HepG2 (cell line): ENCODE data around the gene STRN3. TPM values are rescaled to one million over a fixed set of nuclear protein-coding genes. Genes with fewer than 3 reads are reported as not detected.

Source experiments
- ATAC-seq: fragments of 200-7000 bp; cut with Tn5 transposase; 3 replicates; pipeline ENCODE4 v1.9.1; 2020; ENCODE audit warnings: mild to moderate bottlenecking, moderate library complexity
- BruUV-seq: library from RNA; stranded (reverse); fragments of 400-500 nt; replicated peaks from 2 replicates; lab custom pipeline; 2021; lab: Mats Ljungman, UMichigan
- CTCF ChIA-PET: fragments of 300-600 bp; formaldehyde crosslinking; extraction: SDS; loops from one replicate; lab custom pipeline; 2021; ENCODE audit warnings: low total read pairs, inconsistent platforms, low intra/inter-chr PET ratio; lab: Yijun Ruan, JAX
- POLR2A ChIA-PET: fragments of 350-600 bp; sonication (Branson Sonifier 250); formaldehyde crosslinking; loops from one replicate; lab custom pipeline; 2020; ENCODE audit warnings: antibody characterized with exemption, inconsistent platforms; lab: Yijun Ruan, JAX
- DNase-seq: peaks from one replicate; pipeline ENCODE4 v3.0.0-alpha.2; 2015; ENCODE audit warnings: low spot score
- FAIRE-seq: peaks from 3 replicates; lab custom pipeline; 2011; peaks lifted over from hg19 to GRCh38; lab: Jason Lieb, UNC
- H2AFZ ChIP-seq: one replicate; pipeline ENCODE4 v1.6.1; 2011; ENCODE audit warnings: low read length, inconsistent platforms
- H3K27ac ChIP-seq: fragments of 300-600 bp; 3 replicates; pipeline ENCODE4 v1.8.0; 2011; ENCODE audit warnings: mixed run types, mild to moderate bottlenecking, mixed read lengths, low read length, inconsistent platforms; ENCODE audit not compliant: insufficient read depth; ENCODE audit errors: extremely low read length
- H3K27me3 ChIP-seq, 2 experiments: fragments of 200-600 bp in 1 of 2; 2 replicates in 1 of 2; 3 replicates in 1 of 2; pipeline versions ENCODE4 v1.6.0 to v1.8.0; 2011; ENCODE audit warnings: low read length in 2 of 2, mild to moderate bottlenecking in 2 of 2, moderate library complexity in 2 of 2, inconsistent platforms in 1 of 2; ENCODE audit not compliant: insufficient read depth in 2 of 2, control insufficient read depth in 1 of 2
- H3K36me3 ChIP-seq, 2 experiments: fragments of 200-600 bp in 1 of 2; replicated peaks in 1 of 2; 2 replicates in 1 of 2; 3 replicates in 1 of 2; pipeline versions ENCODE4 v1.5.1 to v1.8.0; 2011; ENCODE audit warnings: low read length in 2 of 2, inconsistent platforms in 1 of 2; ENCODE audit not compliant: insufficient read depth in 2 of 2, control insufficient read depth in 1 of 2
- H3K4me1 ChIP-seq: 2 replicates; pipeline ENCODE4 v1.5.1; 2012; ENCODE audit warnings: low read length, inconsistent platforms; ENCODE audit not compliant: insufficient read depth
- H3K4me2 ChIP-seq: 2 replicates; pipeline ENCODE4 v1.6.0; 2011; ENCODE audit warnings: low read depth, low read length, inconsistent platforms
- H3K4me3 ChIP-seq, 3 experiments: fragments of 200-600 bp in 1 of 3; sonication (generic), shearing (Covaris generic) in 1 of 3; replicated peaks in 1 of 3; 2 replicates each; pipeline ENCODE4 v1.5.1; 2011 to 2016; ENCODE audit warnings: low read length in 3 of 3, inconsistent platforms in 2 of 3, low read depth in 2 of 3, mild to moderate bottlenecking in 2 of 3, control low read depth in 1 of 3, mixed read lengths in 1 of 3; ENCODE audit not compliant: insufficient read depth in 1 of 3
- H3K79me2 ChIP-seq: one replicate; pipeline ENCODE4 v1.6.1; 2011; ENCODE audit warnings: low read length, inconsistent platforms; ENCODE audit not compliant: insufficient read depth
- H3K9ac ChIP-seq: 2 replicates; pipeline ENCODE4 v1.6.0; 2011; ENCODE audit warnings: mild to moderate bottlenecking, low read depth, low read length, inconsistent platforms; ENCODE audit not compliant: insufficient read depth
- H3K9me3 ChIP-seq: 2 replicates; pipeline ENCODE4 v1.5.1; 2012; ENCODE audit warnings: mild to moderate bottlenecking, low read length
- H4K20me1 ChIP-seq: 2 replicates; pipeline ENCODE4 v1.6.0; 2011; ENCODE audit warnings: inconsistent platforms, mild to moderate bottlenecking, low read length, moderate library complexity; ENCODE audit not compliant: insufficient read depth
- KLF16 ChIP-seq, 2 experiments: sonication (generic) in 1 of 2; formaldehyde crosslinking in 1 of 2; IDR thresholded peaks; 2 replicates each; pipeline versions ENCODE4 v1.6.1 to v1.8.0; 2016 to 2023; ENCODE audit warnings: missing genetic modification reagents in 2 of 2, missing compliant biosample characterization in 1 of 2
- MAFK ChIP-seq, 2 experiments: IDR thresholded peaks in 1 of 2; conservative IDR thresholded peaks in 1 of 2; 2 replicates each; pipeline ENCODE4 v1.6.1; 2011; ENCODE audit warnings: improper control_type of control experiment in 2 of 2, low read length in 2 of 2
- MEIS2 ChIP-seq: sonication (generic); formaldehyde crosslinking; IDR thresholded peaks from 2 replicates; pipeline ENCODE4 v1.9.0; 2021; ENCODE audit warnings: mild to moderate bottlenecking, missing genetic modification reagents
- ZNF660 ChIP-seq: sonication (generic); formaldehyde crosslinking; IDR thresholded peaks from 2 replicates; pipeline ENCODE4 v1.5.1; 2020; ENCODE audit warnings: mild to moderate bottlenecking, low read depth, missing genetic modification reagents, borderline replicate concordance
- WGBS: methylation state at CpG from one replicate; pipeline ENCODE4 v1.1.6; 2017; ENCODE audit warnings: low lambda C conversion rate; 5-methylcytosine and 5-hydroxymethylcytosine counted together
- in situ Hi-C: cut with HindIII; loops from 2 replicates; pipeline ENCODE4 v1.10.0; 2017; ENCODE audit warnings: low pct_unique_long_range_greater_than_20kb; ENCODE audit not compliant: extremely low pct_ligation_motif_present
- intact Hi-C: fragments of 100-400 bp; cut with micrococcal nuclease; formaldehyde crosslinking; loops from one replicate; pipeline ENCODE4 v1.10.0; 2022; ENCODE audit not compliant: unreplicated experiment
- polyA plus RNA-seq, 8 experiments: library from polyadenylated mRNA; depleted of rRNA in 3 of 8; stranded (reverse) in 7 of 8; unstranded in 1 of 8; fragments of >200 nt; fragmentation: Illumina TruSeq in 4 of 8; extraction: Trizol in 4 of 8; gene quantifications; 2 replicates each; pipeline versions ENCODE4 v1.2.1 to v1.2.3, GENCODE V29; 2011 to 2016; ENCODE audit warnings: low read depth in 4 of 8, missing spikeins in 1 of 8, mixed read lengths in 1 of 8; ENCODE audit not compliant: insufficient read depth in 1 of 8
- total RNA-seq, 5 experiments: library from RNA; depleted of rRNA; stranded (reverse); fragments of >200 nt; fragmentation: Illumina TruSeq; extraction: Trizol; gene quantifications; 2 replicates each; pipeline ENCODE4 v1.2.3, GENCODE V29; 2016; ENCODE audit warnings: low read depth in 1 of 5
- TF ChIP-seq, protein P1 (sequence below): fragments of 450-650 bp; IDR thresholded peaks from 2 replicates; pipeline ENCODE4 v1.6.1; 2017; ENCODE audit warnings: mild to moderate bottlenecking
- TF ChIP-seq, protein P2 (sequence below): sonication (generic); formaldehyde crosslinking; IDR thresholded peaks from 2 replicates; pipeline ENCODE4 v1.8.0; 2022; ENCODE audit warnings: mild to moderate bottlenecking, missing genetic modification reagents, moderate library complexity
- TF ChIP-seq, protein P3 (sequence below): sonication (generic); formaldehyde crosslinking; IDR thresholded peaks from 2 replicates; pipeline ENCODE4 v1.4.0; 2020; ENCODE audit warnings: missing genetic modification reagents, borderline replicate concordance

STRN3 gene
- total and polyA plus RNA-seq, 2 of the 13 experiments (the other 11 are each of a cell fraction or from before 2014, with no cell fraction given), result 49.4 to 123 TPM

DNA sequence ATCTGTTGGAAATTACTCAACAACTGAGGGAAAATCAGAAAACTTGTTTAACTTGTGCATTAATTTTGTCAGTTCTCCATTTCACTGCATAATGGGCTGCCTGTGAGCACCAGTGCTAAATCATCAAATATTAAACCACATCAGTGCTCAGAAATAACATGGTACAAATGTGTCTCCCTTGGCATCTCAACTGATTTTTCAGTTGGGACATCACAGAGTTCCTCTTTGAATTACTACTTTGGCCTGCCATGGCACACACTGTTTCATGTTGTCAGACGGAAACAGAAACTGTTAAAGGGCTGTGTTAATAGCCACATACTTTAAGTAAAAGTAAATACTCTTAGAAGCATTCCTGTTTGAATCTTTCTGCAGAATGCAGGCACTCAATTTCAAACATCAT is 42.1 kb upstream of the STRN3 start:
- ATAC-seq, result peak; percentile 46
- Histone ChIP-seq H3K9me3 (no peaks in the 10 kb centered on the region), H3K4me3 (no peak overlapping the region), H3K4me1 (no peaks in the 10 kb centered on the region), H3K27me3 (no peaks in the 10 kb centered on the region), H3K36me3 (0 out of 5 replicates have a peak, but pooled peaks cover 1 to 6% of the 10 kb centered on the region in 2 experiments), H3K4me2 (no peak overlapping the region), H4K20me1 (no peaks in the 10 kb centered on the region), H3K9ac (no peak overlapping the region), H3K79me2 (no peaks in the 10 kb centered on the region), H3K27ac (no peak overlapping the region), H2AFZ (no peak overlapping the region)
- in situ Hi-C loops, result no loop called here
- FAIRE-seq, result no peak
- ChIA-PET CTCF (no interaction called here), POLR2A (no interaction called here)
- DNase-seq, result no peak
- no TSS peak for BruUV-seq
- 82% methylated on average over 1 of the region's 1 CpG for WGBS
- intact Hi-C loops, result no loop called here
- TF ChIP-seq MAFK (conservative IDR thresholded peaks at IDR 0.05 in 1 of 2, IDR thresholded peaks at IDR 0.05 in 1 of 2; ENCODE audit: low read length in 2 of 2) (0 out of 4 replicates have a peak, but pooled peaks of 1 of the 2 experiments have one; percentile 11), ZNF660 (CRISPR knock-in tag) (no peak), MEIS2 (CRISPR knock-in tag) (no peak), KLF16 (CRISPR knock-in tag; IDR thresholded peaks at IDR 0.05) (no peak)
- TF ChIP-seq, protein P1, sequence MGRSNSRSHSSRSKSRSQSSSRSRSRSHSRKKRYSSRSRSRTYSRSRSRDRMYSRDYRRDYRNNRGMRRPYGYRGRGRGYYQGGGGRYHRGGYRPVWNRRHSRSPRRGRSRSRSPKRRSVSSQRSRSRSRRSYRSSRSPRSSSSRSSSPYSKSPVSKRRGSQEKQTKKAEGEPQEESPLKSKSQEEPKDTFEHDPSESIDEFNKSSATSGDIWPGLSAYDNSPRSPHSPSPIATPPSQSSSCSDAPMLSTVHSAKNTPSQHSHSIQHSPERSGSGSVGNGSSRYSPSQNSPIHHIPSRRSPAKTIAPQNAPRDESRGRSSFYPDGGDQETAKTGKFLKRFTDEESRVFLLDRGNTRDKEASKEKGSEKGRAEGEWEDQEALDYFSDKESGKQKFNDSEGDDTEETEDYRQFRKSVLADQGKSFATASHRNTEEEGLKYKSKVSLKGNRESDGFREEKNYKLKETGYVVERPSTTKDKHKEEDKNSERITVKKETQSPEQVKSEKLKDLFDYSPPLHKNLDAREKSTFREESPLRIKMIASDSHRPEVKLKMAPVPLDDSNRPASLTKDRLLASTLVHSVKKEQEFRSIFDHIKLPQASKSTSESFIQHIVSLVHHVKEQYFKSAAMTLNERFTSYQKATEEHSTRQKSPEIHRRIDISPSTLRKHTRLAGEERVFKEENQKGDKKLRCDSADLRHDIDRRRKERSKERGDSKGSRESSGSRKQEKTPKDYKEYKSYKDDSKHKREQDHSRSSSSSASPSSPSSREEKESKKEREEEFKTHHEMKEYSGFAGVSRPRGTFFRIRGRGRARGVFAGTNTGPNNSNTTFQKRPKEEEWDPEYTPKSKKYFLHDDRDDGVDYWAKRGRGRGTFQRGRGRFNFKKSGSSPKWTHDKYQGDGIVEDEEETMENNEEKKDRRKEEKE, result no peak
- TF ChIP-seq, protein P2, sequence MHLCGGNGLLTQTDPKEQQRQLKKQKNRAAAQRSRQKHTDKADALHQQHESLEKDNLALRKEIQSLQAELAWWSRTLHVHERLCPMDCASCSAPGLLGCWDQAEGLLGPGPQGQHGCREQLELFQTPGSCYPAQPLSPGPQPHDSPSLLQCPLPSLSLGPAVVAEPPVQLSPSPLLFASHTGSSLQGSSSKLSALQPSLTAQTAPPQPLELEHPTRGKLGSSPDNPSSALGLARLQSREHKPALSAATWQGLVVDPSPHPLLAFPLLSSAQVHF (CRISPR knock-in tag), result no peak
- TF ChIP-seq, protein P3, sequence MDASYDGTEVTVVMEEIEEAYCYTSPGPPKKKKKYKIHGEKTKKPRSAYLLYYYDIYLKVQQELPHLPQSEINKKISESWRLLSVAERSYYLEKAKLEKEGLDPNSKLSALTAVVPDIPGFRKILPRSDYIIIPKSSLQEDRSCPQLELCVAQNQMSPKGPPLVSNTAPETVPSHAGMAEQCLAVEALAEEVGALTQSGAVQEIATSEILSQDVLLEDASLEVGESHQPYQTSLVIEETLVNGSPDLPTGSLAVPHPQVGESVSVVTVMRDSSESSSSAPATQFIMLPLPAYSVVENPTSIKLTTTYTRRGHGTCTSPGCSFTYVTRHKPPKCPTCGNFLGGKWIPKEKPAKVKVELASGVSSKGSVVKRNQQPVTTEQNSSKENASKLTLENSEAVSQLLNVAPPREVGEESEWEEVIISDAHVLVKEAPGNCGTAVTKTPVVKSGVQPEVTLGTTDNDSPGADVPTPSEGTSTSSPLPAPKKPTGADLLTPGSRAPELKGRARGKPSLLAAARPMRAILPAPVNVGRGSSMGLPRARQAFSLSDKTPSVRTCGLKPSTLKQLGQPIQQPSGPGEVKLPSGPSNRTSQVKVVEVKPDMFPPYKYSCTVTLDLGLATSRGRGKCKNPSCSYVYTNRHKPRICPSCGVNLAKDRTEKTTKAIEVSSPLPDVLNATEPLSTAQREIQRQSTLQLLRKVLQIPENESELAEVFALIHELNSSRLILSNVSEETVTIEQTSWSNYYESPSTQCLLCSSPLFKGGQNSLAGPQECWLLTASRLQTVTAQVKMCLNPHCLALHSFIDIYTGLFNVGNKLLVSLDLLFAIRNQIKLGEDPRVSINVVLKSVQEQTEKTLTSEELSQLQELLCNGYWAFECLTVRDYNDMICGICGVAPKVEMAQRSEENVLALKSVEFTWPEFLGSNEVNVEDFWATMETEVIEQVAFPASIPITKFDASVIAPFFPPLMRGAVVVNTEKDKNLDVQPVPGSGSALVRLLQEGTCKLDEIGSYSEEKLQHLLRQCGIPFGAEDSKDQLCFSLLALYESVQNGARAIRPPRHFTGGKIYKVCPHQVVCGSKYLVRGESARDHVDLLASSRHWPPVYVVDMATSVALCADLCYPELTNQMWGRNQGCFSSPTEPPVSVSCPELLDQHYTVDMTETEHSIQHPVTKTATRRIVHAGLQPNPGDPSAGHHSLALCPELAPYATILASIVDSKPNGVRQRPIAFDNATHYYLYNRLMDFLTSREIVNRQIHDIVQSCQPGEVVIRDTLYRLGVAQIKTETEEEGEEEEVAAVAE, result no peak
